GM23248 (cell line): Measurements from ENCODE around the gene REXO2. TPM values are rescaled to one million over a fixed set of nuclear protein-coding genes. Genes with fewer than 3 reads are reported as not detected.
A peak's percentile ranks its signal among the peaks of the same experiment; 100 is the strongest.

Experiments
- DNase-seq: peaks from one replicate; pipeline ENCODE4 v3.0.0-alpha.2; 2015
- H2AFZ ChIP-seq: fragments of 200-600 bp; sonication (generic); 2 replicates; pipeline ENCODE4 v1.6.1; 2016; ENCODE audit warnings: antibody characterized with exemption
- H3F3A ChIP-seq: fragments of 200-600 bp; sonication (generic); 2 replicates; pipeline ENCODE4 v1.6.1; 2016; ENCODE audit warnings: mild to moderate bottlenecking, antibody characterized with exemption, mixed run types; ENCODE audit not compliant: insufficient read depth
- H3K27ac ChIP-seq: fragments of 200-600 bp; sonication (generic); 2 replicates; pipeline ENCODE4 v1.5.1; 2016; ENCODE audit warnings: mild to moderate bottlenecking
- H3K27me3 ChIP-seq: fragments of 200-600 bp; sonication (generic); replicated peaks from 2 replicates; pipeline ENCODE4 v1.6.1; 2016; ENCODE audit warnings: mild to moderate bottlenecking; ENCODE audit not compliant: insufficient read depth
- H3K36me3 ChIP-seq: fragments of 200-600 bp; sonication (generic); 2 replicates; pipeline ENCODE4 v1.6.1; 2016; ENCODE audit warnings: low read depth, mild to moderate bottlenecking
- H3K4me1 ChIP-seq: fragments of 200-600 bp; sonication (generic); 2 replicates; pipeline ENCODE4 v1.6.1; 2016; ENCODE audit warnings: mild to moderate bottlenecking; ENCODE audit not compliant: insufficient read depth
- H3K4me2 ChIP-seq: fragments of 200-600 bp; sonication (generic); one replicate; pipeline ENCODE4 v1.6.1; 2016; ENCODE audit warnings: mild to moderate bottlenecking; ENCODE audit not compliant: unreplicated experiment
- H3K4me3 ChIP-seq: fragments of 200-600 bp; sonication (generic); 2 replicates; pipeline ENCODE4 v1.5.1; 2016; ENCODE audit warnings: mild to moderate bottlenecking
- H3K79me2 ChIP-seq: fragments of 200-600 bp; sonication (generic); 2 replicates; pipeline ENCODE4 v1.6.1; 2016; ENCODE audit warnings: mild to moderate bottlenecking; ENCODE audit not compliant: insufficient read depth
- H3K9ac ChIP-seq: fragments of 200-600 bp; sonication (generic); 2 replicates; pipeline ENCODE4 v1.6.1; 2016; ENCODE audit warnings: mild to moderate bottlenecking
- H3K9me2 ChIP-seq: fragments of 200-600 bp; sonication (generic); 2 replicates; pipeline ENCODE4 v1.6.1; 2016; ENCODE audit warnings: mixed run types, mild to moderate bottlenecking, moderate library complexity; ENCODE audit not compliant: insufficient read depth
- H3K9me3 ChIP-seq: fragments of 200-600 bp; sonication (generic); one replicate; pipeline ENCODE4 v1.6.1; 2017; ENCODE audit warnings: low read depth
- H4K20me1 ChIP-seq: fragments of 200-600 bp; sonication (generic); 2 replicates; pipeline ENCODE4 v1.6.0; 2016; ENCODE audit not compliant: insufficient read depth
- EZH2 ChIP-seq: fragments of 200-600 bp; sonication (generic); IDR thresholded peaks from 2 replicates; pipeline ENCODE4 v1.6.1; 2018; ENCODE audit warnings: antibody characterized with exemption, mild to moderate bottlenecking; ENCODE audit not compliant: insufficient read depth, poor library complexity, severe bottlenecking
- EZH2phosphoT487 ChIP-seq: fragments of 200-600 bp; sonication (generic); IDR thresholded peaks from 2 replicates; pipeline ENCODE4 v1.6.1; 2018; ENCODE audit warnings: antibody characterized with exemption, moderate library complexity, mild to moderate bottlenecking, low read depth; ENCODE audit not compliant: insufficient read depth
- WGBS, 2 experiments: methylation state at CpG; one replicate each; pipeline ENCODE4 v1.1.6; 2015 to 2017; ENCODE audit warnings: low lambda C conversion rate in 2 of 2, low coverage in 1 of 2; ENCODE audit errors: missing lambda C conversion rate in 2 of 2; 5-methylcytosine and 5-hydroxymethylcytosine counted together
- in situ Hi-C: fragments of 300-500 bp; cut with MboI; formaldehyde crosslinking; loops from 2 replicates; pipeline ENCODE4 v1.15.0; 2020
- polyA plus RNA-seq: library from polyadenylated mRNA; unstranded; fragments of >200 nt; fragmentation: Nextera tagmentation; extraction: Ambion mirVana; gene quantifications from 2 replicates; pipeline ENCODE4 v1.2.1, GENCODE V29; 2016
- total RNA-seq: library from RNA; depleted of rRNA; stranded (reverse); fragments of >200 nt; shearing (Covaris generic); gene quantifications from 2 replicates; pipeline ENCODE4 v1.2.3, GENCODE V29; 2014

REXO2 gene
- total and polyA plus RNA-seq, 2 experiments from 2014 or later: 350 to 418 TPM

GRCh38 chr11:114426280-114426679, 13.0 kb upstream of the REXO2 start:
- no peaks in the 10 kb centered on the region for H3K9me2 ChIP-seq
- no peaks in the 10 kb centered on the region for H3K79me2 ChIP-seq
- no peaks in the 10 kb centered on the region for H3K27me3 ChIP-seq
- no peak overlapping the region for H3K4me2 ChIP-seq
- no peaks in the 10 kb centered on the region for H3K4me1 ChIP-seq
- no peak overlapping the region for H3K27ac ChIP-seq
- TF ChIP-seq EZH2phosphoT487: no peak
- no peak overlapping the region for H3K9ac ChIP-seq
- WGBS, 2 experiments: 75 to 84% methylated on average over 4 of the region's 4 CpGs
- H4K20me1 ChIP-seq: no peaks in the 10 kb centered on the region
- in situ Hi-C loops: no loop called here
- no peaks in the 10 kb centered on the region for H3F3A ChIP-seq
- H3K36me3 ChIP-seq: no peaks in the 10 kb centered on the region
- no peak for DNase-seq
- no peak overlapping the region for H2AFZ ChIP-seq
- peaks cover 6% of the 10 kb centered on the region for H3K9me3 ChIP-seq
- no peak overlapping the region for H3K4me3 ChIP-seq

GRCh38 chr11:114430290-114430689, 9.0 kb upstream of the REXO2 start:
- H3K9me3 ChIP-seq: no peaks in the 10 kb centered on the region
- DNase-seq: no peak
- in situ Hi-C loops: no loop called here
- H3K4me2 ChIP-seq: no peak overlapping the region
- H3K36me3 ChIP-seq: no peaks in the 10 kb centered on the region
- no peaks in the 10 kb centered on the region for H3K4me1 ChIP-seq
- H3F3A ChIP-seq: no peaks in the 10 kb centered on the region
- no peaks in the 10 kb centered on the region for H3K79me2 ChIP-seq
- H2AFZ ChIP-seq: no peak overlapping the region
- TF ChIP-seq EZH2 (no peak), EZH2phosphoT487 (no peak)
- H4K20me1 ChIP-seq: no peaks in the 10 kb centered on the region
- no peak overlapping the region for H3K4me3 ChIP-seq
- H3K27me3 ChIP-seq: no peaks in the 10 kb centered on the region
- H3K9ac ChIP-seq: no peak overlapping the region
- no peaks in the 10 kb centered on the region for H3K9me2 ChIP-seq
- no peak overlapping the region for H3K27ac ChIP-seq

- TF ChIP-seq EZH2phosphoT487 (no peak), EZH2 (no peak)
- Histone ChIP-seq H3K27me3 (no peaks in the 10 kb centered on the region), H3K36me3 (no peaks in the 10 kb centered on the region), H2AFZ (no peak overlapping the region), H3F3A (no peaks in the 10 kb centered on the region), H3K4me3 (no peak overlapping the region), H3K9me2 (no peaks in the 10 kb centered on the region), H3K27ac (no peak overlapping the region), H4K20me1 (no peaks in the 10 kb centered on the region), H3K9me3 (no peaks in the 10 kb centered on the region), H3K4me2 (no peak overlapping the region), H3K79me2 (no peaks in the 10 kb centered on the region), H3K9ac (no peak overlapping the region), H3K4me1 (no peaks in the 10 kb centered on the region)
- DNase-seq: no peak
- WGBS, 2 experiments: 83 to 87% methylated on average over 3 of the region's 3 CpGs
- in situ Hi-C loops: no loop called here
Measured at GRCh38 chr11:114432893-114433292, 6.4 kb upstream of the REXO2 start.

- no peak overlapping the region for H3K4me3 ChIP-seq
- no peaks in the 10 kb centered on the region for H3K36me3 ChIP-seq
- no peaks in the 10 kb centered on the region for H4K20me1 ChIP-seq
- no peaks in the 10 kb centered on the region for H3K9me3 ChIP-seq
- H3F3A ChIP-seq: no peaks in the 10 kb centered on the region
- no peak overlapping the region for H3K4me2 ChIP-seq
- H3K4me1 ChIP-seq: no peaks in the 10 kb centered on the region
- H3K27ac ChIP-seq: no peak overlapping the region
- no peaks in the 10 kb centered on the region for H3K9me2 ChIP-seq
- in situ Hi-C loops: no loop called here
- H3K79me2 ChIP-seq: no peaks in the 10 kb centered on the region; the same call in 1 of the 2 replicates
- TF ChIP-seq EZH2phosphoT487 (no peak), EZH2 (no peak)
- no peak overlapping the region for H2AFZ ChIP-seq
- WGBS, 2 experiments: 90% methylated on average over 4 of the region's 4 CpGs
- no peak overlapping the region for H3K9ac ChIP-seq
- DNase-seq: no peak
- H3K27me3 ChIP-seq: no peaks in the 10 kb centered on the region
Measured at GRCh38 chr11:114433376-114433775, 5.9 kb upstream of the REXO2 start.

GRCh38 chr11:114438303-114438702, 964 bp upstream of the REXO2 start:
- Histone ChIP-seq H3K36me3 (peaks cover 10% of the 10 kb centered on the region; the same call in 1 of the 2 replicates), H3K9ac (no peak overlapping the region), H3K4me2 (peak overlapping the region; percentile 70), H4K20me1 (peaks cover 4% of the 10 kb centered on the region; the same call in 1 of the 2 replicates), H3K4me1 (peaks cover 24% of the 10 kb centered on the region), H3K4me3 (no peak overlapping the region; the same call in 1 of the 2 replicates), H2AFZ (peak overlapping the region; percentile 84), H3K9me3 (no peaks in the 10 kb centered on the region), H3K79me2 (peaks cover 47% of the 10 kb centered on the region), H3K9me2 (no peaks in the 10 kb centered on the region), H3K27ac (no peak overlapping the region), H3F3A (peaks cover 10% of the 10 kb centered on the region), H3K27me3 (no peaks in the 10 kb centered on the region)
- 85 to 87% methylated on average over 6 of the region's 6 CpGs for WGBS, 2 experiments
- in situ Hi-C loops: no loop called here
- no peak for DNase-seq
- TF ChIP-seq EZH2phosphoT487 (no peak), EZH2 (no peak)
